Activated B cell treated with CpG ODN at 0.5 μM for 24 hours (primary cell): ENCODE measurements around the gene LMX1B. TPM values are rescaled to one million over a fixed set of nuclear protein-coding genes. Genes with fewer than 3 reads are reported as not detected.

Experiments used
- ATAC-seq: fragments of 200-7000 bp; cut with Tn5 transposase; one replicate; pipeline ENCODE4 v1.10.0; 2021; ENCODE audit warnings: low read depth, mild to moderate bottlenecking, moderate library complexity
- CTCF ChIA-PET: fragments of 350-600 bp; sonication (Branson Sonifier 250); formaldehyde crosslinking; loops from one replicate; lab custom pipeline; 2021; ENCODE audit warnings: antibody characterized with exemption; lab: Charles Lee
- POLR2A ChIA-PET: fragments of 350-600 bp; sonication (Branson Sonifier 250); formaldehyde crosslinking; loops from one replicate; lab custom pipeline; 2021; ENCODE audit warnings: antibody characterized with exemption; lab: Charles Lee
- DNase-seq: peaks from one replicate; pipeline ENCODE4 v3.0.0; 2022
- H3K27ac Mint-ChIP-seq: one replicate; pipeline ENCODE4 v1.8.0; 2020; ENCODE audit warnings: mixed read lengths
- H3K27me3 Mint-ChIP-seq: one replicate; pipeline ENCODE4 v1.8.0; 2021; ENCODE audit warnings: mixed read lengths
- H3K36me3 Mint-ChIP-seq: one replicate; pipeline ENCODE4 v1.8.0; 2021; ENCODE audit warnings: low read depth, mixed read lengths
- H3K4me1 Mint-ChIP-seq: one replicate; pipeline ENCODE4 v1.8.0; 2021; ENCODE audit warnings: mixed read lengths
- H3K4me3 Mint-ChIP-seq: one replicate; pipeline ENCODE4 v1.8.0; 2020; ENCODE audit warnings: mild to moderate bottlenecking, mixed read lengths
- H3K9me3 Mint-ChIP-seq: one replicate; pipeline ENCODE4 v1.8.0; 2020; ENCODE audit warnings: mixed read lengths
- intact Hi-C: fragments of 100-400 bp; cut with micrococcal nuclease; formaldehyde crosslinking; loops from one replicate; pipeline ENCODE4 v1.15.1; 2024
- total RNA-seq: library from RNA; stranded (reverse); gene quantifications from 2 replicates; pipeline ENCODE4 v1.2.3, GENCODE V29; 2022
- TF ChIP-seq, protein P1 (sequence below): fragments of 200-600 bp; IDR thresholded peaks from one replicate; pipeline ENCODE4 v1.8.0; 2022; ENCODE audit warnings: antibody characterized with exemption, mild to moderate bottlenecking

Gene LMX1B
- total RNA-seq, 1 donor from 2014 or later: not detected

DNA sequence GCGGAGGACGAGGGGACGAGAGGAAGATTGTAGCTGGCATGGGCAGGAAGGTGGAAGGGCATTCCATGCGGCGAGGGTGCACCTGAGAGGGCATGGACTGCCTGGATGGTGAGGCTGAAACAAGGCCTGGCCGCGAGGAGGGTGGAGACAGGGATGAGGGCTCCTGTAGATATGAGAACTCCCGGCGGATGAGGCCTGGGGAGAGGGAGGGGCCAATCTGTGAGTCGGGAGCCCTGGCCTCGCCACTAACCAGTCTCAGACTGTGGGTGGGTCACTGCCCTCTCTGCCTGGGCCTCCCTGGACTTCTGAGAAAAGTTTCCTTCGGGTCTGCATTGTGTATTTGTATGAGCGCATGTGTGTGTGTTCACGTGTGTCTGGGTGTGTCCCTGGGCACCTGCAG lies 55.4 kb downstream of the LMX1B start:
- TF ChIP-seq, protein P1, sequence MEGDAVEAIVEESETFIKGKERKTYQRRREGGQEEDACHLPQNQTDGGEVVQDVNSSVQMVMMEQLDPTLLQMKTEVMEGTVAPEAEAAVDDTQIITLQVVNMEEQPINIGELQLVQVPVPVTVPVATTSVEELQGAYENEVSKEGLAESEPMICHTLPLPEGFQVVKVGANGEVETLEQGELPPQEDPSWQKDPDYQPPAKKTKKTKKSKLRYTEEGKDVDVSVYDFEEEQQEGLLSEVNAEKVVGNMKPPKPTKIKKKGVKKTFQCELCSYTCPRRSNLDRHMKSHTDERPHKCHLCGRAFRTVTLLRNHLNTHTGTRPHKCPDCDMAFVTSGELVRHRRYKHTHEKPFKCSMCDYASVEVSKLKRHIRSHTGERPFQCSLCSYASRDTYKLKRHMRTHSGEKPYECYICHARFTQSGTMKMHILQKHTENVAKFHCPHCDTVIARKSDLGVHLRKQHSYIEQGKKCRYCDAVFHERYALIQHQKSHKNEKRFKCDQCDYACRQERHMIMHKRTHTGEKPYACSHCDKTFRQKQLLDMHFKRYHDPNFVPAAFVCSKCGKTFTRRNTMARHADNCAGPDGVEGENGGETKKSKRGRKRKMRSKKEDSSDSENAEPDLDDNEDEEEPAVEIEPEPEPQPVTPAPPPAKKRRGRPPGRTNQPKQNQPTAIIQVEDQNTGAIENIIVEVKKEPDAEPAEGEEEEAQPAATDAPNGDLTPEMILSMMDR: no peak
- no peaks in the 10 kb centered on the region for H3K36me3 Mint-ChIP-seq
- POLR2A ChIA-PET: no interaction called here
- no peak overlapping the region for H3K4me3 Mint-ChIP-seq
- H3K27me3 Mint-ChIP-seq: peaks cover 24% of the 10 kb centered on the region
- no peaks in the 10 kb centered on the region for H3K9me3 Mint-ChIP-seq
- H3K4me1 Mint-ChIP-seq: peaks cover 10% of the 10 kb centered on the region
- intact Hi-C loops: no loop called here
- DNase-seq (no peak), ATAC-seq (no peak)
- CTCF ChIA-PET: no interaction called here
- no peak overlapping the region for H3K27ac Mint-ChIP-seq

DNA sequence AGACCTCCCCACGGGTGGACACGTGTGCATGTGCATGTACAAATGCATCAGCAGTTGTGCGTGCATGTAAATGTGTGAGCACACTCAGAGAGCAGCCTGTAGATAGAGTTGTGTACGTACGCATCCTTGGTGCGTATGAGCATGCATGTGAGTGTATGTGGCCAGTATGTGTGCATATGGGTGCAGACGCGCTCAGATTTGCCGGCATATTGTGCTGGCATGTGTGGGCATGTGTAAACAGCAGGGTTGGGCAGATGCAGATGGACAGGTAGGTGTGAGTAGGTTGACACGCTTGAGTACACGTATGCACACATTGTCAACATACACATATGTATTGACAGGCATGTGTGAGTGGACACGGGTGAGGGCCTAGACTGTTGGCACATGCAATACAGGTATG lies 56.5 kb downstream of the LMX1B start:
- intact Hi-C loops: no loop called here
- CTCF ChIA-PET: no interaction called here
- no peak overlapping the region for H3K4me3 Mint-ChIP-seq
- H3K36me3 Mint-ChIP-seq: no peaks in the 10 kb centered on the region
- POLR2A ChIA-PET: no interaction called here
- ATAC-seq (no peak), DNase-seq (no peak)
- H3K9me3 Mint-ChIP-seq: no peaks in the 10 kb centered on the region
- H3K27me3 Mint-ChIP-seq: peaks cover 30% of the 10 kb centered on the region
- TF ChIP-seq, protein P1: no peak
- H3K4me1 Mint-ChIP-seq: peaks cover 10% of the 10 kb centered on the region
- H3K27ac Mint-ChIP-seq: no peak overlapping the region

DNA sequence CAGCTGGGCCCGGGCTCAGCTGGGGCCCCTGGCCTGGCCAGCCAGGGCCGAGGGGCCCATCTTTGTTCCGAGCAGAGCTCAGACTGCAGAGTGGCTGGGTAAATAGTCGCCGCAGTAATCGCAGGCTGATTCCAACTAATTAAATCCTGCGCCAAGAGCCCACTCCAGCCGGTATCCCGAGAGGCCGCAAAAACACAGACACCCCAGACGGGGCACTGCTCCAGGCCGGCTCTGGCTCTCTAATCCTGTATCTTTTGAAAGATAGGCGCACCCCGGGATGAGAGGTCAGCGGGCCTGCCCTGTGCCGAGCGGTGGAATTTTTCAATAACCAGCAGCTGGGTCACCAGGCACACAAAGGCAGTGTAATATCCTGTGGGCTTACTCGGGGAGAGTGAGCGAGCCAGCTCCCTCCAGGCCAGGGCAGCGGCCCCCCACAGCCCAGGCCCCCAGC lies 57.7 kb downstream of the LMX1B start:
- H3K27me3 Mint-ChIP-seq: peaks cover 26% of the 10 kb centered on the region
- POLR2A ChIA-PET: no interaction called here
- no peaks in the 10 kb centered on the region for H3K36me3 Mint-ChIP-seq
- no peaks in the 10 kb centered on the region for H3K9me3 Mint-ChIP-seq
- no peak overlapping the region for H3K4me3 Mint-ChIP-seq
- H3K27ac Mint-ChIP-seq: no peak overlapping the region
- intact Hi-C loops: no loop called here
- TF ChIP-seq, protein P1: no peak
- CTCF ChIA-PET: interaction anchor here (1.4 kb wide), 1 partner anchor 19 kb away, joined by 4 read pairs; no protein-coding TSS in a partner anchor
- peaks cover 3% of the 10 kb centered on the region for H3K4me1 Mint-ChIP-seq
- no peak for DNase-seq
- no peak for ATAC-seq

GRCh38 chr9:126671983-126672382 lies 58.3 kb downstream of the LMX1B start:
- Mint-ChIP-seq H3K9me3 (no peaks in the 10 kb centered on the region), H3K27me3 (peaks cover 24% of the 10 kb centered on the region), H3K27ac (no peak overlapping the region), H3K4me3 (no peak overlapping the region), H3K4me1 (no peaks in the 10 kb centered on the region), H3K36me3 (no peaks in the 10 kb centered on the region)
- ATAC-seq: no peak
- no peak for DNase-seq
- ChIA-PET CTCF (interaction anchor here (1.4 kb wide), 1 partner anchor 18 kb away, joined by 4 read pairs; no protein-coding TSS in a partner anchor), POLR2A (no interaction called here)
- intact Hi-C loops: no loop called here
- TF ChIP-seq, protein P1: no peak

DNA sequence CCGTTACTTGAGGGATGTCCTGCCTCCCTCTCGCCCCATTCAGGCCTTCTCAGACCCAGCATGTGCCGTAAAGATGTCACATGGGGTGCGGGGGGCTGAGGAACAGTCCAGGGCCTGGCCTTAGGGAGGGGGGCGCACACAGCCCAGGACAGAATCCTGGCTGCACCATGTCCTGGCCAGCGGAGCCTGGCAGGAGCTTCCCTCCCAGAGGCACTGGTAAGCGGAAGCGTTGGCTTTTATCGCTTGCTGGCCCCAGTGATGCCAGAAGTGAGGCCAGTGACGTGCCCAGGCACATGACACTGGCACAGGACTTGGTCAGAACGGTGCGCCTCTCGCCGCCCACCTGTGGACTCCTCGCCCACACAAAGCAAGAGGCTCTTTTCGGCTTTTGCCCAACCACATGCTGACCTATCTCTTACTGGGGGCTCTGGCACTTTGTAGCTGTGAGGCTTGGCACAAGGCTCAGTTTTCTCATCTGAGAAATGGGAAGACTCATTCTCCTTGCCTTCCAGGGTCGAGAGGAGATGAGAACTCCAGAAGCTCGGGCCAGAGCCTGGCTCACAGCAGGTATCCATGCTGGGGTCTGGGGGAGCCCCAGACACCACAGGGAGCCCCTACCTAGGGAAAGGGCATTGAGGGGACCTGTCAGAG lies 59.0 kb downstream of the LMX1B start:
- intact Hi-C loops: no loop called here
- TF ChIP-seq, protein P1: no peak
- POLR2A ChIA-PET: no interaction called here
- CTCF ChIA-PET: interaction anchor here (1.4 kb wide), 1 partner anchor 18 kb away, joined by 4 read pairs; no protein-coding TSS in a partner anchor
- H3K36me3 Mint-ChIP-seq: no peaks in the 10 kb centered on the region
- no peak overlapping the region for H3K27ac Mint-ChIP-seq
- peaks cover 31% of the 10 kb centered on the region for H3K27me3 Mint-ChIP-seq
- ATAC-seq: no peak
- H3K4me3 Mint-ChIP-seq: no peak overlapping the region
- H3K4me1 Mint-ChIP-seq: no peaks in the 10 kb centered on the region
- no peak for DNase-seq
- no peaks in the 10 kb centered on the region for H3K9me3 Mint-ChIP-seq
